ENCODE results near the gene MYOZ2.

DNA sequence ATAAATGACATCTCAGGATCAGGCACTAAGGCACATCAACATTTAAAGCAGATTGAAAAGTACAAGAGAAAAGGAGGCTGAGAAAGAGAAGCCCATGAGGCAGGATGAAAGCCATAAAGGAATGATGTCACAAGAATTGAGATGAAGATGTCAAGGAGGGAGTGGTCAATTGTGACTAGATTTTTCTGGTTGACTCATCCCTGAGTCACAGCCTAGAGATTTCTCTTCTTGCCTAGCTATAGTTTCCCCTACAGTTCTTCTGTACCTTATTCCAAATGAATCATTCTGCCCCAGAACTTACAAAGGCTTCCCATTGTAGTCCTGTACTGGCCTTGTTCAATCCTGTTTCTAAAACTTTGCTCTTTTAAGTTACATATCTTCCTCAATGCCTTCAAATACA, 73.4 kb downstream of the MYOZ2 start:
- no peak for TF ChIP-seq EZH2phosphoT487 (IDR thresholded peaks at IDR 0.05)
- TF ChIP-seq, protein P1, sequence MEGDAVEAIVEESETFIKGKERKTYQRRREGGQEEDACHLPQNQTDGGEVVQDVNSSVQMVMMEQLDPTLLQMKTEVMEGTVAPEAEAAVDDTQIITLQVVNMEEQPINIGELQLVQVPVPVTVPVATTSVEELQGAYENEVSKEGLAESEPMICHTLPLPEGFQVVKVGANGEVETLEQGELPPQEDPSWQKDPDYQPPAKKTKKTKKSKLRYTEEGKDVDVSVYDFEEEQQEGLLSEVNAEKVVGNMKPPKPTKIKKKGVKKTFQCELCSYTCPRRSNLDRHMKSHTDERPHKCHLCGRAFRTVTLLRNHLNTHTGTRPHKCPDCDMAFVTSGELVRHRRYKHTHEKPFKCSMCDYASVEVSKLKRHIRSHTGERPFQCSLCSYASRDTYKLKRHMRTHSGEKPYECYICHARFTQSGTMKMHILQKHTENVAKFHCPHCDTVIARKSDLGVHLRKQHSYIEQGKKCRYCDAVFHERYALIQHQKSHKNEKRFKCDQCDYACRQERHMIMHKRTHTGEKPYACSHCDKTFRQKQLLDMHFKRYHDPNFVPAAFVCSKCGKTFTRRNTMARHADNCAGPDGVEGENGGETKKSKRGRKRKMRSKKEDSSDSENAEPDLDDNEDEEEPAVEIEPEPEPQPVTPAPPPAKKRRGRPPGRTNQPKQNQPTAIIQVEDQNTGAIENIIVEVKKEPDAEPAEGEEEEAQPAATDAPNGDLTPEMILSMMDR (IDR thresholded peaks at IDR 0.05), result no peak
